GM12878 (cell line): ENCODE measurements around the gene CLDN7. TPM values are rescaled to one million over a fixed set of nuclear protein-coding genes. Genes with fewer than 3 reads are reported as not detected.

Experiments used
- BMI1 ChIP-seq: fragments of 450-650 bp; IDR thresholded peaks from 2 replicates; pipeline ENCODE4 v1.6.1; 2016; ENCODE audit warnings: mild to moderate bottlenecking, moderate library complexity, borderline replicate concordance
- CHD4 ChIP-seq: fragments of 200-600 bp; sonication (generic); IDR thresholded peaks from 2 replicates; pipeline ENCODE4 v1.6.1; 2016; ENCODE audit warnings: mild to moderate bottlenecking
- CREB1 ChIP-seq: IDR thresholded peaks from 2 replicates; pipeline ENCODE4 v1.6.1; 2012; ENCODE audit warnings: low read depth, mild to moderate bottlenecking, inconsistent platforms
- E2F4 ChIP-seq: IDR thresholded peaks from 2 replicates; pipeline ENCODE4 v1.6.1; 2012; ENCODE audit warnings: low read depth, low read length, improper control_type of control experiment
- JUND ChIP-seq: IDR thresholded peaks from 2 replicates; pipeline ENCODE4 v1.6.1; 2012; ENCODE audit warnings: low read depth, mild to moderate bottlenecking, low read length, improper control_type of control experiment, moderate library complexity
- MYC ChIP-seq: IDR thresholded peaks from 2 replicates; pipeline ENCODE4 v1.6.1; 2011; ENCODE audit warnings: mild to moderate bottlenecking, low read length, moderate library complexity, inconsistent platforms; ENCODE audit not compliant: insufficient read depth, insufficient replicate concordance, insufficient read length, severe bottlenecking
- NRF1 ChIP-seq: conservative IDR thresholded peaks from 2 replicates; pipeline ENCODE4 v1.6.1; 2011; ENCODE audit warnings: mild to moderate bottlenecking, low read depth, low read length, improper control_type of control experiment
- RELA ChIP-seq: fragments of 450-650 bp; IDR thresholded peaks from 2 replicates; pipeline ENCODE4 v1.8.0; 2014; ENCODE audit warnings: borderline replicate concordance; ENCODE audit not compliant: partially characterized antibody
- RFX5 ChIP-seq: IDR thresholded peaks from 2 replicates; pipeline ENCODE4 v1.6.1; 2011; ENCODE audit warnings: low read depth, low read length, improper control_type of control experiment
- SMARCA5 ChIP-seq: fragments of 450-650 bp; IDR thresholded peaks from 2 replicates; pipeline ENCODE4 v1.6.1; 2017; ENCODE audit warnings: mild to moderate bottlenecking
- ZBTB33 ChIP-seq: fragments of 450-650 bp; IDR thresholded peaks from 2 replicates; pipeline ENCODE4 v1.6.1; 2017; ENCODE audit warnings: mild to moderate bottlenecking
- ZNF687 ChIP-seq: fragments of 450-650 bp; IDR thresholded peaks from 2 replicates; pipeline ENCODE4 v1.6.1; 2017; ENCODE audit warnings: mild to moderate bottlenecking, moderate library complexity
- polyA plus RNA-seq, 11 experiments: library from polyadenylated mRNA; depleted of rRNA in 4 of 11; unstranded in 6 of 11; stranded (reverse) in 5 of 11; fragments of >200 nt; fragmentation: Nextera tagmentation in 4 of 11; fragmentation: Illumina TruSeq in 1 of 11; extraction: Ambion mirVana in 4 of 11; extraction: Trizol in 1 of 11; gene quantifications; 1 replicate in 1 of 11; 2 replicates in 10 of 11; pipeline versions ENCODE4 v1.2.1 to v1.2.3, GENCODE V29; 2011 to 2016; ENCODE audit warnings: inconsistent platforms in 2 of 11, missing spikeins in 2 of 11, low read depth in 1 of 11
- total RNA-seq, 4 experiments: library from RNA; depleted of rRNA in 3 of 4; stranded (reverse); fragments of >200 nt in 3 of 4; fragmentation: Illumina TruSeq in 1 of 4; extraction: Trizol in 1 of 4; gene quantifications; 2 replicates each; pipeline versions ENCODE4 v1.2.1 to v1.2.3, GENCODE V29; 2013 to 2021

CLDN7 gene
- total and polyA plus RNA-seq, 10 of the 15 experiments (the other 5 are each of a cell fraction or from before 2014, with no cell fraction given) = 0.19 to 1.3 (median 0.36) TPM; not detected in 5

GRCh38 chr17:7249214-7249613, 13.1 kb downstream of the CLDN7 start (continued):
- TF ChIP-seq ZNF687 (no peak), NRF1 (no peak), RFX5 (no peak), RELA (no peak), BMI1 (no peak), CHD4 (no peak), JUND (no peak), MYC (no peak), E2F4 (no peak), SMARCA5 (no peak), CREB1 (no peak), ZBTB33 (no peak)
